Brain microvascular endothelial cell (primary cell): Measurements from ENCODE around the gene SLTM.
"Not testable (repeated sequence)": the region's sequence is repeated elsewhere in the genome, so short reads cannot be mapped to it uniquely, and the experiment has no call there.

ENCODE experiments used
- DNase-seq: peaks from one replicate; pipeline ENCODE4 v3.0.0-alpha.2; 2020
- H3K27ac ChIP-seq: fragments of 250-450 bp; sonication (Bioruptor Pico); 2 replicates; pipeline ENCODE4 v1.5.1; 2020; ENCODE audit warnings: mild to moderate bottlenecking, moderate library complexity
- H3K27me3 ChIP-seq: fragments of 250-450 bp; sonication (Bioruptor Pico); replicated peaks from 2 replicates; pipeline ENCODE4 v1.5.1; 2020; ENCODE audit warnings: mild to moderate bottlenecking
- H3K36me3 ChIP-seq: fragments of 250-450 bp; sonication (Bioruptor Pico); replicated peaks from 2 replicates; pipeline ENCODE4 v1.5.1; 2020; ENCODE audit warnings: mild to moderate bottlenecking
- H3K4me3 ChIP-seq: 2 replicates; pipeline ENCODE4 v1.5.1; 2011; ENCODE audit warnings: low read depth, mild to moderate bottlenecking, control low read depth, low read length, moderate library complexity
- in situ Hi-C: cut with HindIII; loops from 2 replicates; pipeline ENCODE4 v1.10.0; 2017; ENCODE audit warnings: low sequenced_read_pairs, low pct_ligation_motif_present
- TF ChIP-seq, protein P1 (sequence below): IDR thresholded peaks from 2 replicates; pipeline ENCODE4 v1.5.1; 2011; ENCODE audit warnings: low read depth, mild to moderate bottlenecking, moderate library complexity, low read length, control low read depth, inconsistent platforms; ENCODE audit errors: missing control alignments

The SLTM gene

DNA sequence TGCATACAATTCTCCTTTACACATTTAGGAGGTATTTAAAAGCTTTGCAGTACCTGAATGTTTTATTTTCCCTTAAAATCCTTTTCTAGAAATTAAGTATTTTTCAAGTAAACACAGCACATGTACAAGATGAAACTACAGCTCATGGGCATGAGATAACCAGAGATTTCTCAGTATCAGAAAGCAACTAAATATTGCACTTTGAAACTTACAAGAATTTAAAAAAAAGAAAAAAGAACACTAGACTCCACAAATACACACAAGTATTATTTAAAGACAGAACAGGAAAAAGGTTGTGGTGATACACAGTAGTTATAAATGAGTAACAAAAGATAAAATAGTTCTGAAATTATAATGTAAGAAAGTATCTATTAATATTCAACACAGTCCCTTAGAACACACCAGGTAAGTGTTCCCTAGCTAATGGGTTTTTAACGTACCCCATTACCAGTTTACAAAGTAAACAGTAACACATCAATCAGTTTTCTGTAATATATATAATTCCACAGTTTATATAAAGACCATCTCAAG, 35.3 kb downstream of the SLTM start:
- DNase-seq = no peak
- Histone ChIP-seq H3K27me3 (no peaks in the 10 kb centered on the region), H3K27ac (no peak overlapping the region), H3K4me3 (no peak overlapping the region), H3K36me3 (peaks cover 44% of the 10 kb centered on the region)
- TF ChIP-seq, protein P1, sequence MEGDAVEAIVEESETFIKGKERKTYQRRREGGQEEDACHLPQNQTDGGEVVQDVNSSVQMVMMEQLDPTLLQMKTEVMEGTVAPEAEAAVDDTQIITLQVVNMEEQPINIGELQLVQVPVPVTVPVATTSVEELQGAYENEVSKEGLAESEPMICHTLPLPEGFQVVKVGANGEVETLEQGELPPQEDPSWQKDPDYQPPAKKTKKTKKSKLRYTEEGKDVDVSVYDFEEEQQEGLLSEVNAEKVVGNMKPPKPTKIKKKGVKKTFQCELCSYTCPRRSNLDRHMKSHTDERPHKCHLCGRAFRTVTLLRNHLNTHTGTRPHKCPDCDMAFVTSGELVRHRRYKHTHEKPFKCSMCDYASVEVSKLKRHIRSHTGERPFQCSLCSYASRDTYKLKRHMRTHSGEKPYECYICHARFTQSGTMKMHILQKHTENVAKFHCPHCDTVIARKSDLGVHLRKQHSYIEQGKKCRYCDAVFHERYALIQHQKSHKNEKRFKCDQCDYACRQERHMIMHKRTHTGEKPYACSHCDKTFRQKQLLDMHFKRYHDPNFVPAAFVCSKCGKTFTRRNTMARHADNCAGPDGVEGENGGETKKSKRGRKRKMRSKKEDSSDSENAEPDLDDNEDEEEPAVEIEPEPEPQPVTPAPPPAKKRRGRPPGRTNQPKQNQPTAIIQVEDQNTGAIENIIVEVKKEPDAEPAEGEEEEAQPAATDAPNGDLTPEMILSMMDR = no peak
- in situ Hi-C loops = no loop called here

DNA sequence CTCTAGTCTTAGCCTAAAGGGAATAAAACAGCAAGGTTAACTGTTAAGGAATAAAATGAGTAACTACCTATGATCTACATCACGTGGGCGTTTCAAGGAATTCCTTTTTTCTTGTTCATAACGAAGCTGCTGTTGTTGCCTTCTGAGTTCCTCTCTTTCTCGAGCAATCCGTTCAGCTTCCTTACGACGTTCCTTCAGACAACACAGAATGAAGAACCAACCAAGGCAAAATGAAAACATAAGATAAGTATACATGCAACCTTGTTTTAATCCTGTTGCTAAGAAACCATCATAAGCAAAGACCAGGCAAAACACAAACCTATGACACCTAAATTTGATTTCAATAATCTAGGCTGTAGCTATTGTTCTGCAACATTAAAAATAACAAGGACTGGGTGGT, 44.1 kb downstream of the SLTM start:
- Histone ChIP-seq H3K27me3 (no peaks in the 10 kb centered on the region), H3K27ac (no peak overlapping the region), H3K36me3 (peaks cover 73% of the 10 kb centered on the region), H3K4me3 (no peak overlapping the region)
- TF ChIP-seq, protein P1 = no peak
- in situ Hi-C loops = no loop called here
- DNase-seq = no peak

DNA sequence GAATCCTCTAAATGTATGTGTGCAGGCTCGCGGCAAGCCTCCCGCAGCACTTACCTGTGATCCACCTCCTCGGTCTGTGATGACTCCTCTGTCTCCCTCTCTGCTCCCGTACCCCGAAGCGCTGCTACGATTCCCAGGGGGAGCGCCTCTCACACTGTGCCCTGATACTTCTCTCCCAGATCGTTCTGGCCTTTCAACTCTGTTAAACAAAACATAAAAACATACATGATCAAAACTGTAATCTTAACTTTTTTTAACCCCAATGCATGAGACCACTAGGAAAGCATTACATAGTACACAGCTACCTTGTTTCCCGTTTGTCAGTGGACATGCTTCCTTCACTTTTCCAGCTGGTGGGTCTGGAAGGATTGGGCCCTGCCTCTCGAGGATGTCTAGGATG, 46.6 kb downstream of the SLTM start:
- Histone ChIP-seq H3K27ac (no peak overlapping the region), H3K36me3 (peaks cover 77% of the 10 kb centered on the region), H3K27me3 (no peaks in the 10 kb centered on the region), H3K4me3 (no peak overlapping the region)
- DNase-seq = no peak
- TF ChIP-seq, protein P1 = no peak
- in situ Hi-C loops = no loop called here

DNA sequence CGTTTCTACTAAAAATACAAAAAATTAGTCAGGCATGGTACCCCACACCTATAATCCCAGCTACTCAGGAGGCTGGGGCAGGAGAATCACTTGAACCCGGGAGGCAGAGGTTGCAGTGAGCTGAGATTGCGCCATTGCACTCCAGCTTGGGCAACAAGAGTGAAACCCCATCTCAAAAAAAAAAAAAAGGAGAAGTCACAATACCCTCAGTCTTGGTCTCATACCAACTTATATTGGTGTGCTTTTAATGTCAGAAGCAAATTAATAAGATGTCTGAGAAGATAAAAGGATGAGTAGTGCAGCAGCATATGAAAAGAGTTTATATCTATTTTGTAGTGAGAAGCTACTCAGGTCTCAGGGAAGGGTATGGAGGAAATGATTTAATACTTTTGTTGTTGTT, 49.6 kb downstream of the SLTM start:
- H3K4me3 ChIP-seq, in situ Hi-C loops, H3K27ac ChIP-seq, DNase-seq, H3K27me3 ChIP-seq: not testable (repeated sequence)
- H3K36me3 ChIP-seq = peaks cover 88% of the 10 kb centered on the region

DNA sequence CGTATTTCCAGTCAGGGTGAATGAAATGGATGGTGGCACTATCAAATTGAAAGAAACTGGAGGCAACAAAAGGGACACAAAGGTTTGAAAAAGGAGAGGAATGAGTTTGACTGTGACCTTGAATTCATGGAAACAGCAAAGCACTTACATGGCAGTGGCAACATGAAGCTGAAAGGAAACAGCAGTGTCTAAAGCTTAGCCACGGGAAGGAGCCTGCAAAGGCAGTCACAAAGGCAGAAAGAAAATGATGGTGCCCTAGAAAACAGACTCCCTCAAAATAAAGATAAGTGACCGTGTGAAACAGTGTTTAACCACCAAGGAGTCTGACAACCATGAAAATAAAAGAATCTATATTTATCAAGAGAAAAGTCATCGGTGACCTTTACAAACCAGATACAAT, 51.2 kb downstream of the SLTM start:
- DNase-seq = no peak
- TF ChIP-seq, protein P1 = no peak

DNA sequence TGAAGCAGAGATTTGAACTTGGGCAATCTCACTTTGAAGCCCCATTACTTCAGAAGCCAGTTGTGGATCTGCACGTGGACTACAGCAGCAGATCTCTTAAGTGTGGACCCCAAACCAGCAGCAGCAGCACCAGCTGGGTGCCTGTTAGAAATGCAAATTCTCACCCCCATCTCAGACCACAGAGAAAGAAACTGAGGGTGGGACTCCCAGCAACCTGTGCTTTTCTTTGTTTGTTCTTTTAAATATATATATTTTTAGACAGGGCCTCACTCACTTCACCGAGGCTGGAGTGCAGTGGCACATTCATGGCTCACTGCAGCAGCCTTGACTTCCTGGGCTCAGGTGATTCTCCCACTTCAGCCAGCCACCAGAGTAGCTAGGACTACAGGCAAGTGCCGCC, 53.2 kb downstream of the SLTM start:
- peaks cover 71% of the 10 kb centered on the region for H3K36me3 ChIP-seq
- no peak overlapping the region for H3K27ac ChIP-seq
- no peak overlapping the region for H3K4me3 ChIP-seq
- in situ Hi-C loops = no loop called here
- TF ChIP-seq, protein P1 = no peak
- H3K27me3 ChIP-seq = no peaks in the 10 kb centered on the region
- no peak for DNase-seq

More for the DNA sequence above, 51.2 kb downstream of the SLTM start:
- Histone ChIP-seq H3K27me3 (no peaks in the 10 kb centered on the region), H3K36me3 (peaks cover 87% of the 10 kb centered on the region), H3K27ac (no peak overlapping the region), H3K4me3 (no peak overlapping the region)
- in situ Hi-C loops = no loop called here
